T-helper 2 cell treated with Interferon-gamma antibody and Interleukin-4, amounts not matched to agents 5 μg/mL and 100 μg/mL, for 36 hours (primary cell): Measurements from ENCODE around the gene FAM149B1.

Source experiments
- DNase-seq: peaks from one replicate; pipeline ENCODE4 v3.0.0; 2021; ENCODE audit warnings: low spot score
- H3K27ac Mint-ChIP-seq: one replicate; pipeline ENCODE4 v1.8.0; 2021; ENCODE audit warnings: mild to moderate bottlenecking, mixed read lengths
- H3K27me3 Mint-ChIP-seq: one replicate; pipeline ENCODE4 v1.8.0; 2021; ENCODE audit warnings: low read depth, mixed read lengths
- H3K36me3 Mint-ChIP-seq: one replicate; pipeline ENCODE4 v1.8.0; 2021; ENCODE audit warnings: low read depth, mixed read lengths
- H3K4me1 Mint-ChIP-seq: one replicate; pipeline ENCODE4 v1.8.0; 2021; ENCODE audit warnings: low read depth, mixed read lengths
- H3K4me3 Mint-ChIP-seq: one replicate; pipeline ENCODE4 v1.8.0; 2022; ENCODE audit warnings: mild to moderate bottlenecking, moderate library complexity, mixed read lengths
- H3K9me3 Mint-ChIP-seq: one replicate; pipeline ENCODE4 v1.8.0; 2021; ENCODE audit warnings: mixed read lengths

FAM149B1 gene

GRCh38 chr10:73205081-73205480, 37.2 kb downstream of the FAM149B1 start:
- H3K9me3 Mint-ChIP-seq, result no peaks in the 10 kb centered on the region
- no peak overlapping the region for H3K27ac Mint-ChIP-seq
- no peak overlapping the region for H3K4me3 Mint-ChIP-seq
- DNase-seq, result no peak
- peaks cover 2% of the 10 kb centered on the region for H3K36me3 Mint-ChIP-seq
- no peaks in the 10 kb centered on the region for H3K4me1 Mint-ChIP-seq
- no peaks in the 10 kb centered on the region for H3K27me3 Mint-ChIP-seq

GRCh38 chr10:73205890-73206289, 38.0 kb downstream of the FAM149B1 start:
- peaks cover 2% of the 10 kb centered on the region for H3K36me3 Mint-ChIP-seq

GRCh38 chr10:73206385-73206784, 38.5 kb downstream of the FAM149B1 start:
- H3K9me3 Mint-ChIP-seq, result no peaks in the 10 kb centered on the region
- no peak overlapping the region for H3K4me3 Mint-ChIP-seq
- H3K27me3 Mint-ChIP-seq, result no peaks in the 10 kb centered on the region
- no peak overlapping the region for H3K27ac Mint-ChIP-seq
- no peaks in the 10 kb centered on the region for H3K4me1 Mint-ChIP-seq
- no peak for DNase-seq
- H3K36me3 Mint-ChIP-seq, result peaks cover 2% of the 10 kb centered on the region

More at GRCh38 chr10:73205890-73206289, 38.0 kb downstream of the FAM149B1 start:
- Mint-ChIP-seq H3K4me3 (no peak overlapping the region), H3K27me3 (no peaks in the 10 kb centered on the region), H3K9me3 (no peaks in the 10 kb centered on the region), H3K4me1 (no peaks in the 10 kb centered on the region), H3K27ac (no peak overlapping the region)
- DNase-seq, result no peak

DNA sequence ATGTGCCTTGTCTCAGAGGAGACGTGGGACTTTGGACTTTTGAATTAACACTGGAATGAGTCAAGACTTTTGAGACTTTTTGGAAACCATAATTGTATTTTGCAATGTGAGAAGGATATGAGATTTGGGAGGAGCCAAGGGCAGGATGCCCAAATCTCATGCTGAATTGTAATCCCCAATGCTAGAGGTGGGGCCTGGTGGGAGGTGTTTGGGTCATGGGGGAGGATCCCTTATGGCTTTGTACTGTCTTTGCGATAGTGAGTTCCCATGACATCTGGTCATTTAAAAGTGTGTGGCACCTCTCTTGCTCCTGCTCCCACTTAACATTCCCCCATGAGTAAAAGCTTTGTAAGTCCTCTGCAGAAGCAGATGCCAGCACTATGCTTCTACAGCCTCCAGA, 40.0 kb downstream of the FAM149B1 start:
- H3K36me3 Mint-ChIP-seq, result peaks cover 2% of the 10 kb centered on the region
- H3K9me3 Mint-ChIP-seq, result no peaks in the 10 kb centered on the region
- H3K27ac Mint-ChIP-seq, result no peak overlapping the region
- no peak for DNase-seq
- no peak overlapping the region for H3K4me3 Mint-ChIP-seq
- H3K27me3 Mint-ChIP-seq, result no peaks in the 10 kb centered on the region
- H3K4me1 Mint-ChIP-seq, result no peaks in the 10 kb centered on the region

- Mint-ChIP-seq H3K27me3 (no peaks in the 10 kb centered on the region), H3K4me3 (no peak overlapping the region), H3K9me3 (no peaks in the 10 kb centered on the region), H3K4me1 (no peaks in the 10 kb centered on the region), H3K27ac (no peak overlapping the region), H3K36me3 (peaks cover 4% of the 10 kb centered on the region)
- no peak for DNase-seq
Measured at GRCh38 chr10:73209705-73210104, 41.8 kb downstream of the FAM149B1 start.

GRCh38 chr10:73210395-73211105, 42.6 kb downstream of the FAM149B1 start:
- Mint-ChIP-seq H3K36me3 (peaks cover 5% of the 10 kb centered on the region), H3K27me3 (no peaks in the 10 kb centered on the region), H3K4me1 (no peaks in the 10 kb centered on the region), H3K4me3 (no peak overlapping the region), H3K27ac (no peak overlapping the region), H3K9me3 (no peaks in the 10 kb centered on the region)
- no peak for DNase-seq

- DNase-seq, result no peak
- Mint-ChIP-seq H3K4me1 (no peaks in the 10 kb centered on the region), H3K9me3 (peaks cover 3% of the 10 kb centered on the region), H3K4me3 (no peak overlapping the region), H3K36me3 (peaks cover 9% of the 10 kb centered on the region), H3K27me3 (no peaks in the 10 kb centered on the region), H3K27ac (no peak overlapping the region)
Measured at GRCh38 chr10:73211106-73211811, 43.3 kb downstream of the FAM149B1 start.

DNA sequence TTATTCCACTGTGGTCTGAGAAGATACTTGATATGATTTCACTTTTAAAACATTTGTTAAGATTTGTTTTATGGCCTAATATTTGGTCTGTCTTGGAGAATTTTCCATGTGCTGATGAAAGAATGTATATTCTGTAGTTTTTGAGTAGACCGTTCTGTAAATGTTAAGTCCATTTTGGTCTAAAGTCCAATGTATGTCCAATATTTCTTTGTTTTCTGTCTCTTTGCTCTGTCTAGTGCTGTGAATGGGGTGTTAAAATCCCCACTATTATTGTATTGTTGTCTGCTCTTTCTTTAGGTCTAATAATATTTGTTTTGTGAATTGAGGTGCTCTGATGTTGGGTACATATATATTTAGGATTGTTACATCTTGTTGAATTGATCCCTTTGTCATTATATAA, 47.8 kb downstream of the FAM149B1 start:
- DNase-seq, result no peak
- Mint-ChIP-seq H3K27me3 (no peaks in the 10 kb centered on the region), H3K4me3 (no peak overlapping the region), H3K4me1 (peaks cover 13% of the 10 kb centered on the region), H3K9me3 (peaks cover 3% of the 10 kb centered on the region), H3K27ac (no peak overlapping the region), H3K36me3 (peaks cover 22% of the 10 kb centered on the region)

GRCh38 chr10:73217628-73218027, 49.7 kb downstream of the FAM149B1 start:
- Mint-ChIP-seq H3K4me1 (peaks cover 13% of the 10 kb centered on the region), H3K27ac (no peak overlapping the region)
- DNase-seq, result no peak

DNA sequence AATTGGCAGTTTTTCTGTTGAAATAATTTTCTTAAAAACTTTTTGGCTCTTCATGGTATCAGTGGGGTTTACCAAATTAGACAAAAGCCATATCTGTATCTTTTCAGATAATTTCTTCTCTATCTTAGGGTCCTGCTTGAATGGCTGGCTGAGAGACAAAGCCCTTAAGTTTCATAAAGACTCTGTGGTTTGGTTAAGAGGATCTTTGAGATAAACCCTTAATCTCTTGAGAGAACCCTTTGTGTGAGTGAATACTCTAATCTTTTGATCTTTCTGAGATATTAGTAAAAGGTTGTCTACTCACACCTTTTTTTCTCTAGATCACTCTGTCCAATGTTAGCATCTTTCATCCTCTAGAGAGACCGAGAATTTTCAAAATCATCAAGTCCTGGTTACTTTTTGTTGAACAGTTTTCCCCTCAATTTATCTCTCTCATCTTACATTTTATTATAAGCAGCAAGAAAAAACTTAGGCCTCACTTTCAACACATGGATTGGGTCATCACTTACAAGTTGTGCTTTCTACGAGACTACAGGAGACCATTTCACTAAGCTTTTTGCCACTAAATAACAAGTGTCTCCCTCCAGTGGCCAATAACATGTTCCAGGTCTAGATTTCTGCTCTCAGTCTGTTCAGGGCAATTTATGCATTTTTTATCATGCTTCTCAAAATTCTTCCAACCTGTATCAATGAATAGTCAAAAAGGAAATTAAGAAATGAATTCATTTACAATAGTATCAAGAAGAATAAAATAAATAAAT, 50.7 kb downstream of the FAM149B1 start:
- Mint-ChIP-seq H3K9me3 (peaks cover 3% of the 10 kb centered on the region), H3K4me1 (peaks cover 16% of the 10 kb centered on the region), H3K27ac (no peak overlapping the region), H3K27me3 (no peaks in the 10 kb centered on the region), H3K4me3 (no peak overlapping the region), H3K36me3 (peaks cover 29% of the 10 kb centered on the region)
- no peak for DNase-seq

More at GRCh38 chr10:73217628-73218027, 49.7 kb downstream of the FAM149B1 start:
- peaks cover 3% of the 10 kb centered on the region for H3K9me3 Mint-ChIP-seq
- H3K4me3 Mint-ChIP-seq, result no peak overlapping the region
- peaks cover 28% of the 10 kb centered on the region for H3K36me3 Mint-ChIP-seq
- H3K27me3 Mint-ChIP-seq, result no peaks in the 10 kb centered on the region

DNA sequence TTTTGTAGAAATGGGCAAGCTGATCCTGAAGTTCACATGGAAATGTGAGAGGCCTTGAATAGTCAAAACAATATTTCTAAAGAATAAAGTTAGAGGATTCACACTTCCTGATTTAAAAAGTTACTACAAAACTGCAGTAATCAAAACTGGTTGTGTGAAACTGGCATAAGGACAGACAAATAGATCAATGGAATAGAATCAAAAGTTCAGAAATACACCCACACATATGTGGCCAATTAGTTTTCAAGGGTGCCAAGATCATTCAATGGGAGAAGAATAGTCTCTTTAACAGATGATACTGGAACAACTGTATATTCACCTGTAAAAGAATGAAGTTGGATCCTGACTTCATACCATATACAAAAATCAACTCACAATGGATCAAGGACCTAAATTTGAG, 51.5 kb downstream of the FAM149B1 start:
- Mint-ChIP-seq H3K27me3 (no peaks in the 10 kb centered on the region), H3K4me1 (peaks cover 18% of the 10 kb centered on the region), H3K4me3 (no peak overlapping the region), H3K36me3 (peaks cover 29% of the 10 kb centered on the region), H3K9me3 (peaks cover 3% of the 10 kb centered on the region), H3K27ac (no peak overlapping the region)
- DNase-seq, result no peak

DNA sequence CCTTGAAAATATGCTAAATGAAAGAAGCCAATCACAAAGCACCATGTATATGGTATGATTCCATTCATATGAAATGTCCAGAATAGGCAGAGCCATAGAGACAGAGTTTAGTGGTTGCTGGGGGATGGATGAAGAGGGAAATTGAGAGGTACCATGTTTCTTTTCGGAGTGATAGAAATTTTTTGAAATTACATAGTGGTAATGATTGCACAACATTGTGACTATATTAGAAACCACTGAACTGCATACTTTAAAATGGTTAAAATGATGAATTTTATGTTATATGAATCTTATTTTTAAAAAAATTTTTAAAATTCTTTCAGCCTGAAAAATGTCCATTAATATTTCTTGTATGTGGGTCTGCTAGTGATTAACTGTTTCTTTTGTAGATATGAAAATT, 53.1 kb downstream of the FAM149B1 start:
- no peaks in the 10 kb centered on the region for H3K27me3 Mint-ChIP-seq
- H3K4me3 Mint-ChIP-seq, result no peak overlapping the region
- H3K27ac Mint-ChIP-seq, result no peak overlapping the region
- H3K9me3 Mint-ChIP-seq, result peaks cover 2% of the 10 kb centered on the region
- H3K36me3 Mint-ChIP-seq, result peaks cover 22% of the 10 kb centered on the region
- DNase-seq, result no peak
- peaks cover 18% of the 10 kb centered on the region for H3K4me1 Mint-ChIP-seq

DNA sequence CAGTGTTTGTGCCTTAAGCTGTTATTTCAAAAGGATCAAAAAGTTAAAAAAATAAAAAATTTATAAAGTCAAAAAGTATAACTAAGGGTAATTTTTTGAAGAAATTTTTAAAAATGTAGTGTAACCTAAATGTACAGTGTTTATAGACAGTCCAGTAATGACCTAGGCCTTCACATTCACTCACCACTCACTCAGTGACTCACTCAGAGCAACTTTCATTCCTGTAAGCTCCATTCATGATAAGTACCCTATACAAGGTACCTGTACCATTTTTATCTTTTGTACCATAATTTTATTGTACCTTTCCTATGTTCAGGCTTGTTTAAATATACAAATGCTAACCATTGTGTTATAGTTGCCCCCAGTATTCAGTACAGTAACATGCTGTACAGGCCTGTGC, 57.6 kb downstream of the FAM149B1 start:
- H3K9me3 Mint-ChIP-seq, result no peaks in the 10 kb centered on the region
- no peaks in the 10 kb centered on the region for H3K27me3 Mint-ChIP-seq
- DNase-seq, result no peak
- no peak overlapping the region for H3K4me3 Mint-ChIP-seq
- peaks cover 4% of the 10 kb centered on the region for H3K4me1 Mint-ChIP-seq
- H3K27ac Mint-ChIP-seq, result no peak overlapping the region
- H3K36me3 Mint-ChIP-seq, result peaks cover 7% of the 10 kb centered on the region

DNA sequence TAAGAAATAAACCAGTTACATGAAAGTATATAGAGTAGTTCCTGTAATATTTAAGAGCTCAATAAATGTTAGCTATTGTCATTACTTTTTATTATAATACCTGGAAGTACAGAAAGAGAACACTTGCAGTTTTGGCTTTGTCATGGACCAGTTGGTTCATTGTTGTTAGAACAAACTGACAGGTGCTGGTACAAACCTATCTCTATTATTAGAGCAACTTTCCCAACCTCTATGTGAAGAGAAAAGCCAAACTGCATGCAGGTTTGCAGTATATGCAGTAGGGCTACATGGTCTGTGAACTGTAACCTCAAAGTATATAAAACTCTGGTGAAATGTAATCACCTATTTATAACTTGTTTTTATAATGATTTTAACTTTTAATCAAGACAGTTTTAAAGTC, 58.7 kb downstream of the FAM149B1 start:
- Mint-ChIP-seq H3K27me3 (no peaks in the 10 kb centered on the region), H3K4me1 (peaks cover 4% of the 10 kb centered on the region), H3K4me3 (no peak overlapping the region), H3K36me3 (peaks cover 15% of the 10 kb centered on the region), H3K27ac (no peak overlapping the region), H3K9me3 (no peaks in the 10 kb centered on the region)
- DNase-seq, result no peak
